T1000 (cell line): Measurements from ENCODE around the gene SAMD14.
A peak's percentile ranks its signal among the peaks of the same experiment; 100 is the strongest.

Experiments
- DNase-seq: peaks from one replicate; lab custom pipeline; 2025; ENCODE audit warnings: mixed read lengths; lab: John Stamatoyannopoulos, UW

The SAMD14 gene

DNA sequence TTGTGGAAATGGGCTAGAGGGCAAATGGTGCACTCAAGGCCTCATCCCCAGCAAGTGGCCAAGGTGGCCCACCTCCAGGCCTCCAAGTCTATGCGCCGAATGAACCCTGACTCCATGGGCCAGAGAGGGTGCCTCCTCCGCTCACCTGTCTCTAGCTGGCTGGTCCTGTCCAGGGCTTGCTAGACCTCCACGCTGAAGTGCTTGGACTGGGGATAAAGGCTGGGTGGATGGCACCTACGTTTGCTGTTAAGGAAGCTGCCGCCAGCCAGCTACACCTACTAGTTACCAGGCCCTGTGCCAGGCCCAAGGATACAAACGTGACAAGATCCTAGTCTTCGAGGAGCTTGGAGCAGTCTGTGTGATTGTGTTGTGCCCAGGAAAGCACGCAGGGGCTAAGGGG, 35.1 kb upstream of the SAMD14 start:
- DNase-seq, result no peak

DNA sequence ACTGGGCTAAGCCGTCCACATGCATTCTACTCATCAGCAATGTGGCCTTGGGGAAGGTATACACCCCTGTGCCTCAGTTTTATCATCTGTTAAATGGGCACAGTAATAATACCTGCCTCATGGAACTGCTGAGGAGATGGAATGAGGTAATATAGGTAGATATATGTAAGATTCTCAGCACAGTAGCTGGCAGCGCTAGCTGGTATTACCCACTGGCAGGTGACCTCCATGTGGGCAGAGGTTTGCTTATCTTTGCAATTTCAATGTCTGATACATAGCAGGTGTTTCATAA, 34.7 kb upstream of the SAMD14 start:
- no peak for DNase-seq

DNA sequence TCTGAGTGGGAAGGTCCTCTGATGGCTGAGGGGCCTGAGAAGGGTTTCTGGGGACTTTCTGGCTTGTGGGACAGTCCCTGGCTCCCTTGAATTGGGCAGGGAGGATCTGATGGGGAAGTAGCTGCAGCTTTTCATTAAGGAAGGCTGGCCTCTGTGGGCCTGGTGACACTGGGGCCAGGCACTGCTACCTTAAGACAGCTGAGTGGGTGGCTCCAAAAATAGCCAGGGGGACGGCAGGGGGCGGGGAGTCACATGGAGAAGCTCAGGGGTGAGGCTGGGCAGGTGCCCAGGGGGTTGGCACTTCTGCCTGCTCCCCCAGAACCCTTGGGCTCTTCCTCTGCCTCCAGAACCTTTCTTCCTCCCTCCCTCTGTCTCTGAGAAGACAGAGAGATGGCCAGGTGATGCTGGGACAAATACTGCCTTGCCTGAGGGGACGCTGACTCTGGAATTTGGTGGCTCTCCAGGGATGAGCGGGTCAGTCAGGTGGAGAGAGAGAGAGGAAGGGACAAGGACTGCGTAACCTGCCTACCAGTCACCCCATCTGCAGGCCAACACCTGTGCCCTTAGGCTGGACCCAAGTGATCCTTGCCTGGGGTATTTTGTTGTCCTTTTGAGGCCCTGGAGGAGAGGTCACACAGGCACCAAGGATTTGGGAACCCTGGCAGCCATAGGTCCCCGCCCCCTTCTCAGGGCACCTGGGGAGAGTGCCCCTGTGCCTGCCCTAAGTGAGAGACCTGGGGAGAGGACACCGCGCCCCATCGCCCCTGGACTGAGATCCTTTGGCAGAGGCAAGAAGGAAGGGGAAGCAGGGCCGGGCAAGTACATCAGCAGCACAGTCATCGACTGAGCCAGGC, 34.1 kb upstream of the SAMD14 start:
- no peak for DNase-seq

DNA sequence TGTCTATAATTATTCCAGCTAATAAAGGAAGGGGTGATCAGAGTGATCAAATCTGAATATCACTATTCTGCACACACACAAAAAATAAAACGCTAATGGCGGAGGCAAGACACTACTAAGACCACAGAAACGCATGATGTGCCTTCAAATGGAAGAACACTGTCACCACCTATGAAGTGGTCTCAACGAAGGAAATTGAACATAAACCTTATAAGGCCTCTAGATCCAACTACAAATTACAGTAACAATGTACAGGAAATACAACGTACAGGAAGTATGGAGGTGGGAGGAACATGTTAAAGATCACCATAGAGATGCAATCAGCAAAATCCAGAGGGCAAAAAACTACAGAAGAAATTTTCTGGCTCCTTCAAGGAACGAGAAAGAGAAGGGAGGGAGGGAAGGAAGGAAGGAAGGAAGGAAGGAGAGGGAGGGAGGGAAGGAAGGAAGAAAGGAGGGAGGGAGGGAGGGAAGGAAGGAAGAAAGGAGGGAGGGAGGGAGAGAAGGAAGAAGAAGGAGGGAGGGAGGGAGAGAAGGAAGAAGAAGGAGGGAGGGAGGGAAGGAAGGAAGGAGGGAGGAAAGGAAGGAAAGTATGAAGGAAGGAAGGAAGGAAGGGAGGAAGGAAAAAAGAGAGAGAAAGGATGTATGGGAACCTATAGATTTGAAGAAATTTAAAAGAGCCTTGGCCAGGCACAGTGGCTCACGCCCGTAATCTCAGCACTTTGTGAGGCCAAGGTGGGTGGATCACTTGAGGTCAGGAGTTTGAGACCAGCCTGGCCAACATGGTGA, 32.7 kb upstream of the SAMD14 start:
- no peak for DNase-seq

DNA sequence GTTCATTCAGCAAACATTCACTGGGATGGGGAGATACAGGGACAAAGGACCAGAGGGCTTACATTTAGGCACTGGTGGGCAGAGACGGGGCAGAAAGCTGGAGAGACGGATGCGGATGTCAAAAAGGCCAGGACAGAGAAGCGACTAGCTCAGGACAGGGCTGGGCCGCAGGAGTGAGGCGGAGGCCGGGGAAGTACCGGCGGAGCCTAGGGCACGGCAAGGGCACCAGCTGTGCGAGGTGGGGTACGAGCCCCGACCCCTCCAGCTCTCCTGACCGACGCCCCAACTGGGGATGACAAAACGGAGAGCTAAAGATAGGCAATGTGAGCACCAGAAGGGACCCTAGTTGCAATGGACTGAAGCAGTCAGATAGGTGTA, 31.9 kb upstream of the SAMD14 start:
- no peak for DNase-seq

DNA sequence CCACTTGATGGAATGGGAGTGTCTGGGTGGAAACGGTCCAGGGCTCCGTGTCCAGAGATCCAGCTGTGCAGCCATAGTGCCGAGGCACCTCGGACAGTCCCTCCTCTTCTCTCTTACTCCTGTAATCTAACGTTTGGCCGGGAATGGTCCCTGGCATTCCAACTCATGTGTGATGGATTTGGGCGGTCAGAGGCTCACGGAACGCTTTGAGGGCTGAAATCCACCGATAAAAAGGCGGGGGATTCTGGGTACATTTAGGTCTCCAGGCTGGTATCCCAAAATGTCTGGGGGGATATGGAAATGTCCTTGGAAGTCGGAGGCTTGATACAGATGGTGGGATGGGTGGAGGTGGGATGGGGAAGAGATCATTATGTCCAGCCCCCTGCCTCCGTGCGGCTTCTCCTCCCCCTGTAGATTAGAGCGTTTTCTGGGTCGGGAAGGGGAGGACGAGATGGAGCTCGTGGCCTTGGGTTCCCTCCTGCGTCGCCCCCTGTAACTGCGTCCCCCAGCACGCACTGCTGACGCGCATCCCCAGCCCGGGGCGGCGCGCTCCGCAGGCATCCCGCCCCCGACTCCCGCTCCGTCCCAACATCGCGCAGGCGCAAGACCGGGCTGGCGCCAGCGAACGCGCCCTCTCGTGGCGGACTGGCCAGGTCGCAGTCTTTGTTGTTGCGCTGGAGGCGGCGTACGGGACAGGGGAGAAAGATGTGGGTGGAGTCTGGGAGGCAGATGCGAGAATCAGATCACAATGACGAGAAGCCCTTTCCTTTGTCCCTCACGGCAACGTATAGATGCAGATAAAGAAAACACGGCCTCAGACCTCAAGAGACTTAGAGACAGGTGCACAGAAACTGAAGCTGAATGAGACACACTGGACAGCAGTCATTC, 31.3 kb upstream of the SAMD14 start:
- peak; percentile 94 for DNase-seq

DNA sequence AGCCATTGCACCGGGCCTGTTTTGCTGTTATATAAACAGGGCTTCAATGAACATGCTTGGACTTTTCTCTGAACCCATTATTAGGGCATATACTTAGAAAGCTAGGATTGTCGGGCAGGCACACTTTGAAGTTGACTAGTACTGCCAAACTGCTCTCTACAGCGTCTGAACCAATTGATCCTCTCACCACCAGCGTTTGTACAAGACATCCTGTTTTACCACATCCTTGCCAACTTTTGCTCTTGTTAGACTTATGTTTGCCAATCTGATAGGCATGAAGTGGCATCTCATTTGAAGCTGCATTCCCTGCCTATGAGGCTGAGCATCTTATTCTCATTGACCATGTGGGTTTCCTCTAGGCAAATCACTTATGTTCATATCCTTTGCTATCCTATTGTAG, 27.9 kb upstream of the SAMD14 start:
- DNase-seq, result no peak

DNA sequence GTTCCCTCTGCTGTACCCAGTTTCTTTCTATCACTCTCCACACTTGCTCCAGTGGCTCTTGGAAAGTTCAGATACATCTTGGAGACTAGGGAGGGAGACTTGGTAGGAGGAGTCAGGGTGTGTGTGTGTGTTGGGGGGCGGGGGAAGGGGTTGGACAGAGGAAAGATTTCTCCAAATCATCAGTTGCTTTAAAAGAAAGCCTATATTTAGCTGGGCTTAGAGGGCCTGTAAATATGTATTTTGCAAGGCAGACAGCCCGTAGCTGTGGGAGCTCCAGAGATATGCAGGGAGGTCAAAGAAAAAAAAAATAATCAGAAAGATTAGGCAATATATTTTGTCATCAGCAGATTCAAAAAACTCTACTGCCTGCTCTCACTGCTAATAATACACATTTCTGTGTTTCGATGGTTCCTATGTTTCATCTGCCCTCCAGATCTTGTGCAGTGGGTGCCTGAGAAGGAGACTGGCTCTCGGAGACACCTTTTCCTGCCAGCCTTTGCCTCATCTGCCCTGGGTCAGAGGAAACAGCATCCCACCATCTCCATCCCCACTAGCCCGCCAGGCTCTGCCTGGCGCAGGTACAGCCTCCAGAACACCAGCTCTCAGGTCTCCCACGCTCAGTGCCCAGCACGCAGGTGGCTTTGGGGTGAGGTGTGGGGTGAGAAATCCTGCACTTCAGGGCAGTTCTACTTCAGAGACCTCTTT, 25.3 kb upstream of the SAMD14 start:
- no peak for DNase-seq

DNA sequence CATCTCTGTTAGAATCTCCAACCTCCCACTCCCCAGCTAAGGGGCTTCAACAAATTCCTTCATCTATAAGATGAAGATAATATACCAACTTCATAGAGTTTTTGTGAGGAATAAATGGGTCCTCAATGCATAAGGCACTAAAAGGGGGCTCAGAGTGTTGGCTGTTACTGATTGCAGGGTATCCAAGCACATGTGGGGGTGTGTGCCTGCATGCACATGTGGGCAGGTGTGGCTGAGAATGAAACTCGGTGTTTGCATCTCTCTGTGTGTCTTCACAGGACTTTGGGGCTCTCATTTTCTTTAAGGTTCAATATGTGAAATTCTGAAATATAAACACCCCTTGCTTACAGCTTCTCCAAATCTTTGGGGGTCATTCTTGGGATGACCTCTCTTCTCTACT, 24.6 kb upstream of the SAMD14 start:
- no peak for DNase-seq

DNA sequence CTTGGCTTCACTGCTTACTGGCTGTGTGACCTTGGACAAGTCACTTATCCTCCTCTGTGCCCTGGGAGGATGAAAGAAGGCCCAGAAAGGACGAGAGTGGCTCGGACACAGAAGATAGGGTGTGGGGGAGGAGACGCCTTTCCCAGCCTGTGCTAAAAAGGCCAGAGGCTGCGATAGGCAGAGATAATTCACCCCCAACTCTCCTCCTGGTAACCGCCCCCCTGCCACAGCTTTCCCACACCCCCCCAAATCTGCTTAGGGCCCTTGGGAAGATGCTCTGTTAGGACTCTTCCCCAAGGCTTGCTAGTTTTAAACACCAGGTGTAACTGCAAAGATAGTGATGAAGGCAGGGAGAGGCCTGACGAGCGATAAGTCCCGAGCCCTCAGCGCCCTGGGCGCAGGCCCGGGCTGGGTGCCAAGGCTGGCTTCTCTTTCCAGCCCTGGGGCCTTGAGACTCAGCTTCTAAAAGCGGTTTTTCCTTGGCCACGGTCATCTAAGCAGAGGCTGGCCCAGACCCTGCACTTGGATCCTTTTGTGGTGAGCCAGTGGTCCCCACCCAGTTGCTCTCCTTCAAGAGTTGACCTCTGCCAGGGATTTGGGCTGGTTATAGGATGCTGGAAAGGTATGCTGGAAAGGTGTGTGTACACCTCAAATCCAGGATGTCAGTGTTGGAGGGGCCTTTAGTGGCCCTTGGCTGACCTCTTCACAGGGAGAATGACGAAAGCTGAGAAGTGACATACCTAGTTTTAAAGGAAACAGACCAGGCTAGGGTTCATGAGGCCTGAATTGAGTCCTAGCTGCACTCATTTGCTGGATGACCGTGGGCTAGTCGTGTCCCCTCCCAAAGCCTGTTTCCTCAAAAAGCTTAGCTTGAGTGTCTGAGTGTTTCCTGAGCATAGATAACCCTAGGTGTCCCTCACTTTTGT, 24.0 kb upstream of the SAMD14 start:
- no peak for DNase-seq

DNA sequence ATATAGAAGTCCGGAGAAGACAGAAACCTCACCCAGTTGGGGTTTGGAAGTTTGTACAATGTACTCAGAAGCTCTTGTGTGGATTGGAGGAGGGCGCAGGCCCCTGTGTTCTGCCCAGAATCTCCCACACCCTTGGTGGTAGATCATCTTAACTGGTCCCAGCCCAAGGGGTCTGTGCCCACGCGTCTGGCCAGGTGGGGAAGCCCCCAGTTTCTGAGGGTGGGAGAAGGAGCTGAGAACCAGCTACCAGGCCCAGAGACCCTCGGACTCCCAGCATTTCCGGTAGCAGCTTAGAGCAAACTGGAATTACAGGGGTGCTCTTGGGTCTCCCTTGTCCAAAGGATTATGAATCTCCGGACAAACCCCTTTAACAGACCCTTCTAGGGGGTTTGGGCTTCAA, 22.8 kb upstream of the SAMD14 start:
- no peak for DNase-seq

DNA sequence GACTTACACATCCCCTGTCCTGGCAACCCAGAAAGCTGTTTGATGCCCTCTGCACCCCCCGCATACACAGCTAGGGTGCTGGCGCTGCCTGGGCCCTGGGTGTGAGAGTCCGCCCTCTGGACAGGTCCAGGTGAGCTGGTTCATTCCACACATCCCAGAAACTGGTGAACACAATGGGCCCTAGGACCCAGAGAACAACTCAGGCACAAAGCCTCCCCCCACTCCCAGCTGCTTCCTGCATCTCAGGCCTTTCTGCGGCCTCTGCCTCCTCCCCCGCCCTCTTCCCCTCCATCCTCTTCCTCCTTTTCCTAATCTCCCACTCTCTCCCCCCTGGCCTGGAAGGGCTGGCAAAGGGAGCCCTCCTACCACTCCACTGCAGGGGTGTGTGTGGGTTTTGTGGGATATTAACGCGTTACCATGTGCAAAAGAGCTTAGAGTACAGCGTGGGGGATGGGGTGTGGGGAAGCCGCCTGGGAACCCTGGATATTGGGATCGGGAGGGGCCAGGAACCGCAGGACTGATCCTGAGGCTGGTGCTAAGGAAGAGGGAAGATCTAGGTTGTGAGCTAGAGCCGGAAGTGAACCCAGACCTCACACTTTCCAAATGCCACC, 22.1 kb upstream of the SAMD14 start:
- DNase-seq, result peak; percentile 68

DNA sequence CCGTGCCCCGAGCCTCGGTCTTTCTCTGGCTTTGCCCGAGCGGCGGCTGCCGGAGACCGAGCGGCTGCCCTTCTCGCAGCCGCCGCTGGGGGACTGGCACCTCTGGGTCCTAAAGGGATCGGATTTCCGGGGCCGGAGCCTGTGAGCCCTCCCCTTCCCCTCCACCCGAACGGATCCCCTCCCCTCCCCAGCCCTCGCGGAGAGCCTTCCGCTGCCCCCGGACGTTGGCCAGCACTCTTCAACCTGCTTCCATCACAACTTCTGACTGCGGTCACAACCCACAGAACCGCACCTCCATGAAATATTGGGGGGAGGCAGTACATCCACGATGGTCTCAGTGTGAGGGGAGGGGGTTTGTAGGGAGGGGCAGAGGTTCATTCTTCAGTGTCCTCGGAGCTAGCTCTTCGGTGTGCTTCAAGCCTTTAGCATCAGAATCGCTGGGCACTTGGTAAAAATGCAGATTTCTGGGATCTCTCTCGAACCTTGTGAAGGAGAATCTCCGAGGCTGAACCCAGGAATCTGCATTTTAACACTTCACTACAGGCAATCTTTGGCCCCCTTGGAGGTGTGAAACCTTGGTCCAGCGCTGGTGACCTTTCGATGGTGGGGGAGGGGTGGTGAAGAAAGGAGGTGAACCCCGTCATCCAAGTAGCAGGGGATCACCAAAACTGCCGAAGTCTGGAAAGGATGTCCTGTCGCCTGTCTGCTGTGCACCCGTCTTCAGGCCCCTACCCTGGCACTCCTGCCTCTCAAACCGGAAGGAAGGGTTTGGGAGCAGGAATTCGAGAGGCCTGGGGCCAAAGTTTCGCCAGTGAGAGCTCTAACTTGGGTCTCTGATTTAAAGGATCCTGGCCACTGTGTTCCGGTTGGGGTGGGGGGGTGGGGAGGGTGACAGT, 21.3 kb upstream of the SAMD14 start:
- DNase-seq, result peak; percentile 80

DNA sequence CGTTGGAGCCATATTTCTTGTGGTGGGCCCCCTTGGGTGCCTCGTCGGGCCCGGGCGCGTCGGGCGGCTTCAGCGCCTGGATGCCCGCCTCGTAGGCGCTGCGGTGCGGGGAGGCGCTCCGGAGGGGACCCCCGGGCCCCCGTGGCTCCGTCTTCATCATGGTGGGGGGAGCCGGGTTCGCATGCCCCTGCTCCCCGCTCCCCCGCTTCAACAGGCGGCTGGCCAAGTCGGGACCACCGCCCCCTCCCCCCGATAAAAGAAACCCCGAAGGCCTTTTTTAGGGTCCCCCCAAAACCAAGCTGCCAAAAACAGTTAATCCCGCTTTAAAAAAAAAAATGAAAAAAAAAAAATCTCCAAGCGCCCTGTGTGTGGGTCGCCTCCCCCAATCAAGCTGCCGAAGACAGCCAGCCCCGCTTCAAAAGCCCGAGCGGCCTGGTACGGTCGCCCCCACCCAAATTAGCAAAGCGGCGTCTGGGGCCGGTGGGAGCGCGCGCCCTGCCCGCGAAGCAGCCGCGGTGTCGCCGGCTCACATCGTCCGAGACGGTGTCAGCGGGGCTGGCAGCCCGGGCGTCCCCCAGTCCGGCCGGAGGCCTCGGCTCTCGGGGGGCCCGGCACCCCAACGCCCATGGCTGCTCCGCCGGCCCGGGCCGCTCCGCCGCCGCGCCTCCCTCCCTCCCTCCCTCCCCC, 20.5 kb upstream of the SAMD14 start, which contains the start of gene PPP1R9B:
PPP1R9B (minus strand) TSS at position 324 of the 687 bp plus-strand sequence; CDS start at position 160, 164 bp downstream.
- DNase-seq, result no peak

DNA sequence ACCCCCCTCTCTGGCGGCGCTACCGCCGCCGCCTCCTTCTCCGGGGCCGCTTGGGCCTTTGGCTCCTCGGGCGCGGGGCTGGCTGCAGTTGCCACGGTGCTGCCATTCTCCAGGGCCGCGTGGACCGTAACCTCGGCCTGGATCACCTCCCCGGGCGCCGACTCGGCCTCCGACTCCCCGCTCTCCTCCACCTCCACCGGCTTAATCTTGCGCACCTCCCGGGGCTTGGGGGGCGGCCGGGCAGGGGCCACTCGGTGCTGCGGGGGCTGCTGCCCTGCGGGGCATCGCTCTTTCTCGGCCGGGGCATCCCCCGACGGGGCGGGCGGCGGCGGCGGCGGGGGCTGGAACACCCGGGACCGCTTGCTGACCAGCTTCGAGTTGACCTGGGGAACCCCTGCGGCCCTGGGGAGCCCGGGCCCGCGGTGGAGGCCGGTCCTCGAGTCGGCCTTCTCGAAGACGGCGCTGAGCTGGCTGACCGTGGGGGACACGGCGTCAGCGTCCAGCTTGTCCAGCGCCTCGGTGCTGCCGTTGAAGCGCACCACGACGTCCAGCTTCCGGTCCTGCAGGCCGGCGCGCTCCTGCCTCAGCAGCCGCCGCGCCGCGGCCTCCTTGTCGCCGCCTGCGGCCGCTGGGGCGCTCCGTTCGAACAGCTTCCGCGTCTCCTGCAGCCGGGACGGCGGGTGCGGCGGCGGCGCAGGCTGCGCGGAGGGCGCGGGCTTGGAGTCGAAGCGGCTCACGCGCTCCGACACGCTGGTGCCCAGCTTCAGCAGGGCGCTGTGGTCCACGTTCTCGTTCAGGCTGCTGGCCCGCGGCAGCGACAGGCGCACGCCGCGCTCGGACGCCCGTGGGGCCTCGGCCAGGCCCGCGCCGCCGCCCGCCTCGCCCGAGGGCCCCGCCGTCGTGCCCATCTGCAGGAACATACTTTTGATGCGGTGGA, 19.7 kb upstream of the SAMD14 start:
- DNase-seq, result no peak

DNA sequence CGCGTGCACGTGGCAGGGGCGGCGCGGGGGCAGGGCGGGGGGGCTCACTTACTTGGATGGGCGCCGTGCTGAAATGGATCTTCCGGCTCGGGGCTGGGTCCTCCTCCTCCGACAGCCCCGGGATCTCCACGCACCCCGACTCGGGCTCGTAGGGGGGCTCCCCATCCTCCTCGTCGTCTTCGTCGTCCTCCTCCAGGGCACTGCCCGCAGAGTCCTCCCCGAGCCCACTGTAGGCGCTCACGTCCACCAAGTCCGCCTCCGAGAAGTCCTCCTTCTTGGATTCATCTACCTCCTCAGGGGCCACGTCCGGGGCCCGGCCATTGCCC, 19.1 kb upstream of the SAMD14 start:
- DNase-seq, result no peak

DNA sequence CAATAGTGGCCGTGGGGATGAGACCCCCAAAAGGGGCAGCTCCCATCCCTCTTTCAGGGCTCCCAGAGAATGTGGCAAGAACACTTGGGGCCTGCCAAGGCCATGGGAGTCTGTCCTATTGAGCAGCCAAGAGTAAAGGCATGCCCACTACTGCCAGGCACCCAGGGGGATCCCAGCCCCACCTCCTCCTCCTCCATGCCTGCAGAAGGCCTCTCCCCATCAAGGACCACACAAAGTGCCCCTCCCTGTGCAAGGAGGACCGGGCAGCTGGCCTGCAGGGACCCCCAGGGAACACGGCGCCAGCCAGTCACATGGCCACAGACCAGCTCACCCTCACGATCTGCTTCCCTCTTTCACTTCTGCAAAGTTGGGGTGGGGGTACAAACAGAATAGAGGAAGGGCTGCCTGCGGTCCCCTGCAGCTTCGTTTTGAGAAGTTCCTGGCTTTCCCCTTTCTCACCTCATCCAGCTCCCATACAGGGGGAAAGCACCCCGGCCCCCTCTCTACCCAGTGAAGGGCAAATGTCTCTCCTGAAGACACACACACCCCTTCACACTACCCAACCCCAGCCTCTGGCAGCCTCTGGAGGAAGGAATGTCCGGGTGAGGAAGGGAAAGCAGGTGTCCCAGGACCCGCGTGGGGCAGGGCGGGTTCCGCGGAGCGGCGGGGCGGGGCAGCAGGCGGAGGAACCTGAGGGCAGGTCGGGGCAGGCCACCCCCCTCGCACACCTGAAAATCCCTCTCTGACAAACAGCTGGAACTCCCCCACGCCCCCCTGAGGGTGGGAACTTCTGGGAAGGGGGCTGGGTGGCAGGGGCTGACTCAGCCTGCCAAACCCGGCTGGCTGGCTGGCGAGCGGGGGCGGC, 18.5 kb upstream of the SAMD14 start:
- peak; percentile 41 for DNase-seq
